ENCODE data around the gene ARSG. TPM values are rescaled to one million over a fixed set of nuclear protein-coding genes. Genes with fewer than 3 reads are reported as not detected.

Gene ARSG
- polyA plus RNA-seq, 1 experiment, result 1.9 TPM

DNA sequence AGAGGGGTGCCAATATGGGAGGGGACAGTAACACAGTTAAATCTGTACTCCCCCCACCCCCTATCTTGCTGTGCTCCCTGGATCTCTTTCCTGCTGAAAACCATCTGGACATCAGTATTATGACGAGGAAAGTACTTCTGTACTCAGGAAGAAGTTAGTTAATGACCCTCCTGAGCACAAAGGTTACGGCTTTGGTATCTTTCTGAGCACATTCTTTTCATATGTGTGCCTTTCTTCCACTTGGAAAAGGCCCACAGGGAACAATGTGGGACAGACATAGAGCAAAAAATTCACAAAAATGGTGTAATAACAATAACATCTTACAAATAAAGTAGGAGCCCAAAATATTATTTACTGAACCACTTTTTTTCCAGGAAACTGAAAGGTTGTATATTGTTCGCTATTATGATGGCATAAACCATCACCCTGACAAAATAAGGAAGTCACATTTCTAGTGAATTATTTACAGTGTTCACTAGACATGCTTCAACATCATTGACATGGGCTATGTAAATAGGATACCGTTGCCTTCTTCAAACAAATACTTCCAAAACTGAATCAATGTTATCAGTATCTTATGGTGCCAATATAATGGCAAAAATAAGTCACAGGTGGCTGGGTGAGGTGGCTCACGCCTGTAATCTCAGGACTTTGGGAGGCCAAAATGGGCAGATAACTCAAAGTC is 160.5 kb downstream of the ARSG start:
- DNase-seq (ENCODE audit: low read depth, low spot score), result no peak
- TF ChIP-seq, protein P1, sequence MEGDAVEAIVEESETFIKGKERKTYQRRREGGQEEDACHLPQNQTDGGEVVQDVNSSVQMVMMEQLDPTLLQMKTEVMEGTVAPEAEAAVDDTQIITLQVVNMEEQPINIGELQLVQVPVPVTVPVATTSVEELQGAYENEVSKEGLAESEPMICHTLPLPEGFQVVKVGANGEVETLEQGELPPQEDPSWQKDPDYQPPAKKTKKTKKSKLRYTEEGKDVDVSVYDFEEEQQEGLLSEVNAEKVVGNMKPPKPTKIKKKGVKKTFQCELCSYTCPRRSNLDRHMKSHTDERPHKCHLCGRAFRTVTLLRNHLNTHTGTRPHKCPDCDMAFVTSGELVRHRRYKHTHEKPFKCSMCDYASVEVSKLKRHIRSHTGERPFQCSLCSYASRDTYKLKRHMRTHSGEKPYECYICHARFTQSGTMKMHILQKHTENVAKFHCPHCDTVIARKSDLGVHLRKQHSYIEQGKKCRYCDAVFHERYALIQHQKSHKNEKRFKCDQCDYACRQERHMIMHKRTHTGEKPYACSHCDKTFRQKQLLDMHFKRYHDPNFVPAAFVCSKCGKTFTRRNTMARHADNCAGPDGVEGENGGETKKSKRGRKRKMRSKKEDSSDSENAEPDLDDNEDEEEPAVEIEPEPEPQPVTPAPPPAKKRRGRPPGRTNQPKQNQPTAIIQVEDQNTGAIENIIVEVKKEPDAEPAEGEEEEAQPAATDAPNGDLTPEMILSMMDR (IDR thresholded peaks at IDR 0.05; ENCODE audit: low read depth, low read length), result no peak
- ChIA-PET CTCF (no interaction called here), POLR2A (no interaction called here)
- Histone ChIP-seq H3K4me3 (ENCODE audit: low read depth, low read length) (no peak overlapping the region), H3K27me3 (ENCODE audit: control insufficient read depth, insufficient read depth, low read length) (no peaks in the 10 kb centered on the region), H3K9me3 (ENCODE audit: control insufficient read depth, insufficient read depth, low read length) (no peaks in the 10 kb centered on the region), H3K27ac (ENCODE audit: low read depth, low read length) (no peak overlapping the region)

DNA sequence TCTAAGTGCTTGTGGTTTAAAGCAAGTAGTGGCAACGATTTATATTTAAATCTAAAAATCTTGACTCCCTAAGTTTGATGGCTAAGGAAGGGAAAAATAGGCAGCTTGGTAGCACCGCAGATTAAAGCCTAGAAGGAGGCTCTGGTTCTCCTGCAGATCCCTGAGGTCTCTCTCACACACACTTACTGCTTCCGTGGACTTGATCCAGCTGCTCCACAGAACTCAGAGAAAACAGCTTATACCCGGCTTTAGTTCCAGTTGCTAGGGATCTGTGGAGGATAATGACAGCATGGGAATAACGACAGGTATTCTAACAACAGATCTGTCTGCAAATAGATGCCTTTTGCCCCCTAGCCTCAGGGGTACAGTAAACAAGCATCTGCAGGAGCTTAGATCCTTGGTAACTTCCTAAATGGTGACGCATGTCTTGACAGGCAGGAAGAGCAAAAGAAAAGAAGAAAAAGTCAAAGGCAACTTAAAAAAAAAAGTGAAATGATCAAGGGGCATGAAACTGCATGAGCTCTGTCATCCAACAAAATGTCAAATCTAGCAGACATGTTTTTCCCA is 161.5 kb downstream of the ARSG start:
- TF ChIP-seq, protein P1 (IDR thresholded peaks at IDR 0.05; ENCODE audit: low read depth, low read length), result no peak
- CTCF ChIA-PET, result interaction anchor here (0.5 to 1.4 kb wide), 4 partner anchors 13 to 281 kb away, joined by 4 to 8 read pairs (median 4); no protein-coding TSS in a partner anchor
- H3K9me3 ChIP-seq (ENCODE audit: control insufficient read depth, insufficient read depth, low read length), result no peaks in the 10 kb centered on the region
- H3K4me3 ChIP-seq (ENCODE audit: low read depth, low read length), result no peak overlapping the region
- POLR2A ChIA-PET, result no interaction called here
- no peaks in the 10 kb centered on the region for H3K27me3 ChIP-seq (ENCODE audit: control insufficient read depth, insufficient read depth, low read length)
- no peak overlapping the region for H3K27ac ChIP-seq (ENCODE audit: low read depth, low read length)
- DNase-seq (ENCODE audit: low read depth, low spot score), result no peak

DNA sequence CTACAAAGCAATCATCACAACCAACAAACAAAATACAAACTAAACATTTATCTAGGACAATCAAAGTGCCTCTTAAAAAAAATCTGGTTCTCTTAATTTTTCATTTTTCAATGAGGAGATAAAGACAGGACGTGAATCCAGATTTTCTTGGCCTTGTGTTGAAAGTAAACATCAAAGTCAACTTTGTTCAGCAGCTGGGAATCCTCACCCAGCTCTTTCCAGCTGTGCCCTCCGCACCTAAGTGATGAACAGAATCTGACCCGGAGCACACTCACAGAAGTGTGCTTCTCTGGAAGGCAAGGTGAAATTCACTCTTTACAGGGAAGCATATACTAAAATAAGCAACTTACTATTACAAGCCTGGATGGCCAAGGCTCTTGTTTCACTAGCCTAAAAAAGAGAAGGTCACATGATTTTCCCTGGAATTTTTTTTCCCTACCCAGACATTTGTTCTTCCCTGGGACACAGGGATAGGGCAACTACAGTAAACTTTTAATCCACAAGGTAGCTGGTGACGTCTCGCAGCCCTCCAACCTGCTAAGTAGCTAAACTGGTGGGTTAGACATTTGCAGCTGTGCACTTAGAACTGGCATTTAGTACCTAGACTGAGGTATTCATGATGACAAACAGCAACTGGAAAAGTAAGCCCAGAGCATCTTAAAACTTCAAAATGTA is 162.8 kb downstream of the ARSG start:
- H3K27me3 ChIP-seq (ENCODE audit: control insufficient read depth, insufficient read depth, low read length), result peaks cover 2% of the 10 kb centered on the region
- TF ChIP-seq, protein P1 (IDR thresholded peaks at IDR 0.05; ENCODE audit: low read depth, low read length), result no peak
- H3K27ac ChIP-seq (ENCODE audit: low read depth, low read length), result no peak overlapping the region
- ChIA-PET CTCF (interaction anchor here (0.7 to 5.1 kb wide), 4 partner anchors 18 to 318 kb away, joined by 3 to 28 read pairs (median 4); no protein-coding TSS in a partner anchor), POLR2A (no interaction called here)
- no peaks in the 10 kb centered on the region for H3K9me3 ChIP-seq (ENCODE audit: control insufficient read depth, insufficient read depth, low read length)
- DNase-seq (ENCODE audit: low read depth, low spot score), result no peak
- no peak overlapping the region for H3K4me3 ChIP-seq (ENCODE audit: low read depth, low read length)

DNA sequence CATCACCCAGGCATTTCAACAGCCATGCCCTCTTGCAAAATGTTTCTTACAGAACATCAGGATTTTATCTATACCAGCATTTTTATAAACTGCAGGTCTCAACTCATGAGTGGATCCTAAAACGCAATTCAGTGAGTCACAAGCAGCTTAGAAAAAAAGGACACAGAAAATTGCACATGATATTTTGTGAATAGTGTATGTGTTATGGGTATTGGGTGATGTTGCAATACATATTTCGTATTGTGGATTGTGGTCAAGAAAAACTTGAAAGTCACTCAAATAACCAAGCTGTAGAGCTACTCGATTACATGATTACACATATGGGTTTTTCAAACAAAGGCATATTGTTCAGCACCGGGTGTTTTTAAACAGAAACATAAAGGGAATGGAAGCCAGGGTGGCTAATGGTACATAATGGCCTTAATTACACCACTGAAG is 164.6 kb downstream of the ARSG start:
- TF ChIP-seq, protein P1 (IDR thresholded peaks at IDR 0.05; ENCODE audit: low read depth, low read length), result no peak
- H3K9me3 ChIP-seq (ENCODE audit: control insufficient read depth, insufficient read depth, low read length), result no peaks in the 10 kb centered on the region
- ChIA-PET CTCF (interaction anchor here (1.2 to 5.1 kb wide), 4 partner anchors 11 to 256 kb away, joined by 5 to 28 read pairs (median 15); no protein-coding TSS in a partner anchor), POLR2A (interaction anchor here (1.0 to 2.0 kb wide), 5 partner anchors 11 to 209 kb away, joined by 3 to 8 read pairs (median 3); no protein-coding TSS in a partner anchor)
- H3K27me3 ChIP-seq (ENCODE audit: control insufficient read depth, insufficient read depth, low read length), result peaks cover 6% of the 10 kb centered on the region
- H3K27ac ChIP-seq (ENCODE audit: low read depth, low read length), result peak overlapping the region; percentile 98
- peak overlapping the region; percentile 88 for H3K4me3 ChIP-seq (ENCODE audit: low read depth, low read length)
- no peak for DNase-seq (ENCODE audit: low read depth, low spot score)
